Gastroesophageal sphincter (tissue), 4 donors: ENCODE data around the gene PIK3R1. TPM values are rescaled to one million over a fixed set of nuclear protein-coding genes. Genes with fewer than 3 reads are reported as not detected.
"Not testable (repeated sequence)": the region's sequence is repeated elsewhere in the genome, so short reads cannot be mapped to it uniquely, and the experiment has no call there.

ENCODE experiments used
- ATAC-seq: fragments of 150-250 bp; one replicate; pipeline ENCODE4 v1.9.1; 2016; ENCODE audit warnings: mild to moderate bottlenecking, moderate library complexity
- H3K27ac ChIP-seq, 4 donors: fragments of 200-600 bp; sonication (generic) in 3 of 4; 1 replicate in 3 of 4; 2 replicates in 1 of 4; pipeline ENCODE4 v1.5.1; 2016 to 2019
- H3K27me3 ChIP-seq: fragments of 200-600 bp; sonication (generic); one replicate; pipeline ENCODE4 v1.5.1; 2019
- H3K36me3 ChIP-seq, 2 donors: fragments of 200-600 bp; sonication (generic); one replicate each; pipeline ENCODE4 v1.5.1; 2019; ENCODE audit warnings: control low read depth in 1 of 2
- H3K4me1 ChIP-seq, 3 donors: fragments of 200-600 bp; sonication (generic); 1 replicate in 2 of 3; 2 replicates in 1 of 3; pipeline ENCODE4 v1.5.1; 2016 to 2019; ENCODE audit warnings: control low read depth in 2 of 3
- H3K4me3 ChIP-seq, 2 donors: fragments of 200-600 bp; sonication (generic); one replicate each; pipeline ENCODE4 v1.5.1; 2019; ENCODE audit warnings: mild to moderate bottlenecking in 1 of 2, moderate library complexity in 1 of 2
- H3K9me3 ChIP-seq, 3 donors: fragments of 200-600 bp; sonication (generic); one replicate each; pipeline ENCODE4 v1.5.1; 2017 to 2019; ENCODE audit warnings: control low read depth in 2 of 3
- EP300 ChIP-seq: sonication (generic); formaldehyde crosslinking; IDR thresholded peaks from one replicate; pipeline ENCODE4 v1.6.1; 2017; ENCODE audit warnings: antibody characterized with exemption, mild to moderate bottlenecking
- POLR2A ChIP-seq, 2 donors: fragments of 450-650 bp; IDR thresholded peaks; one replicate each; pipeline ENCODE4 v1.6.1; 2017; ENCODE audit warnings: antibody characterized with exemption in 2 of 2, mild to moderate bottlenecking in 2 of 2, moderate library complexity in 1 of 2
- POLR2AphosphoS5 ChIP-seq: sonication (generic); formaldehyde crosslinking; IDR thresholded peaks from one replicate; pipeline ENCODE4 v1.6.1; 2017; ENCODE audit warnings: antibody characterized with exemption
- WGBS, 2 donors: methylation state at CpG; one replicate each; pipeline ENCODE4 v1.1.5; 2018; ENCODE audit warnings: low coverage in 1 of 2; 5-methylcytosine and 5-hydroxymethylcytosine counted together
- total RNA-seq, 4 donors: library from RNA; depleted of rRNA; stranded (reverse); fragments of >200 nt; gene quantifications; one replicate each; pipeline ENCODE4 v1.1.0, GENCODE V29; 2016
- TF ChIP-seq, protein P1 (sequence below), 4 experiments: fragments of 200-600 bp in 2 of 4; fragments of 450-650 bp in 2 of 4; sonication (generic) in 1 of 4; IDR thresholded peaks; one replicate each; pipeline ENCODE4 v1.5.1; 2017 to 2019; ENCODE audit warnings: antibody characterized with exemption in 4 of 4, mild to moderate bottlenecking in 2 of 4, moderate library complexity in 2 of 4

PIK3R1 gene
- total RNA-seq, 4 donors from 2014 or later, result 188 to 403 (median 312) TPM

DNA sequence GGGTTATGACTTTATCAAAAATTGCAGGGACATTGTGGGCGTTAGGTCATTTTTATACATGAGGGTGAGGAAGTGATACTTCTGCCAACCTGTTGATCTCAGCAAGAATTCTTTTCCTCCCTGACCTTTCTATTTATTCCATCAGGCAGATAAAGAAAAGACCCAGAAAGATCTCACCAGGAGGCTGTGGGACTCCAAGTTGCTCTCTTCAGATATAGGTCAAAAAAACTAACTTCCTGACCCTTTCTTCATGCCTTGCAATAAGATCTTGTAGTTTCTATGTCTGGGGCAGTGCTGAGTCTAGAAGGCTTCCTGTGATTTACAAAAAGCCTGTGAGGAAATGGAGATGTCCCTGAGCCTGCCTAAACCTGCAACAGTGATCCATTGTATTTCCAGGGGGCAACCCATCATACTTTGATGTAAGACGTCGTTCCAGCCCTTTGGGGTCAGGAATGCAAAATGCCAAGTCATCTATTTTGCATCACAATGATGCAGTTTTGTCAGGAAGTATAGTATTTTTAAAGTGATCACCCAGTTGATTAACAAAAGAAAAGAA is 22.0 kb upstream of the PIK3R1 start:
- Histone ChIP-seq H3K4me1 (no peaks in the 10 kb centered on the region), H3K4me3 (no peak overlapping the region), H3K9me3 (no peaks in the 10 kb centered on the region), H3K27me3 (no peaks in the 10 kb centered on the region), H3K27ac (no peak overlapping the region), H3K36me3 (no peaks in the 10 kb centered on the region)
- TF ChIP-seq POLR2AphosphoS5 (no peak), EP300 (no peak), POLR2A (IDR thresholded peaks at IDR 0.05) (no peak)
- TF ChIP-seq, protein P1, sequence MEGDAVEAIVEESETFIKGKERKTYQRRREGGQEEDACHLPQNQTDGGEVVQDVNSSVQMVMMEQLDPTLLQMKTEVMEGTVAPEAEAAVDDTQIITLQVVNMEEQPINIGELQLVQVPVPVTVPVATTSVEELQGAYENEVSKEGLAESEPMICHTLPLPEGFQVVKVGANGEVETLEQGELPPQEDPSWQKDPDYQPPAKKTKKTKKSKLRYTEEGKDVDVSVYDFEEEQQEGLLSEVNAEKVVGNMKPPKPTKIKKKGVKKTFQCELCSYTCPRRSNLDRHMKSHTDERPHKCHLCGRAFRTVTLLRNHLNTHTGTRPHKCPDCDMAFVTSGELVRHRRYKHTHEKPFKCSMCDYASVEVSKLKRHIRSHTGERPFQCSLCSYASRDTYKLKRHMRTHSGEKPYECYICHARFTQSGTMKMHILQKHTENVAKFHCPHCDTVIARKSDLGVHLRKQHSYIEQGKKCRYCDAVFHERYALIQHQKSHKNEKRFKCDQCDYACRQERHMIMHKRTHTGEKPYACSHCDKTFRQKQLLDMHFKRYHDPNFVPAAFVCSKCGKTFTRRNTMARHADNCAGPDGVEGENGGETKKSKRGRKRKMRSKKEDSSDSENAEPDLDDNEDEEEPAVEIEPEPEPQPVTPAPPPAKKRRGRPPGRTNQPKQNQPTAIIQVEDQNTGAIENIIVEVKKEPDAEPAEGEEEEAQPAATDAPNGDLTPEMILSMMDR (IDR thresholded peaks at IDR 0.05), result no peak
- WGBS, 2 donors, result 48 to 67% methylated on average over 3 of the region's 3 CpGs
- no peak for ATAC-seq

DNA sequence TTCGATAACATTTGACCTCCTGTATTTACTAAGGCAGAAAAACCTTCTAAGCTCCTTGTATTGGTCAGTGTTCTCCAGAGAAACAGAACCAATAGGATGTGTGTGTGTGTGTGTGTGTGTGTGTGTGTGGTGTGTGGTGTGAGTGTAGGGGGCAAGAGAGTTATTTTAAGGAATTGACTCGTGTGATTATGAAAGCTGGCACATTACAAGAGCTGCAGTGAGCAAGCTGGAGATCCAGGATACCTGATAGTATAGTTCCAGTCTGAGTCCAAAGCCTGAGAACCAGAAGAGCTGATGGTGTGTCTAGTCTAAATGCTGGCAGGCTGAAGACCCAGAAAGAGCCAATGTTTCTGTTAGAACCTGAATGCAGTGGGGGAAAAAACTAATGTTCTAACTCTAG is 21.2 kb upstream of the PIK3R1 start:
- Histone ChIP-seq H3K4me1 (no peaks in the 10 kb centered on the region), H3K9me3 (no peaks in the 10 kb centered on the region), H3K36me3 (no peaks in the 10 kb centered on the region), H3K4me3 (no peak overlapping the region), H3K27ac (no peak overlapping the region), H3K27me3 (no peaks in the 10 kb centered on the region)
- 64% methylated on average over 2 of the region's 2 CpGs; no CpG with 5 or more reads in 1 of the 2 donors for WGBS, 2 donors
- no peak for TF ChIP-seq POLR2AphosphoS5
- ATAC-seq, result no peak

DNA sequence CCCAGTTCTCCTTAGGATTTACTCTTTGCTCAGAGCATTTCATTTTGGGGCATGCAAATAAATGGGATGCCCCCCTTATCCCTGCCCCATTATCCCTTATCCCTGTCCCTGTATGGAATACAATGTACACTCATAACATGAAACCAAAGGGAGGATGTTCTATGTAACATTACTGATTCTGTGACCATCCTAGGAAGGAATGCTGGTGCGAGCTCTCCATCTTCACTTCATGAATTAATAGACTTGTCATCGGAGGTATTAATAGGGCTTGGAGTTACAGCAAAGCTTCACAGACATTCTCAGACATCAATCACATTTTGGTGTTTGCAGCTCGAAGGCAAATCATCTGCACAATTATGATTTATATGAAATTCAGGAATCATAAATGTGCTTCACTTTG is 20.4 kb upstream of the PIK3R1 start:
- ATAC-seq, result no peak
- WGBS, 2 donors, result 88 to 95% methylated on average over 3 of the region's 3 CpGs
- Histone ChIP-seq H3K4me3 (no peak overlapping the region), H3K36me3 (no peaks in the 10 kb centered on the region), H3K9me3 (no peaks in the 10 kb centered on the region), H3K27me3 (no peaks in the 10 kb centered on the region), H3K27ac (no peak overlapping the region), H3K4me1 (no peaks in the 10 kb centered on the region)
- TF ChIP-seq POLR2AphosphoS5 (no peak), POLR2A (IDR thresholded peaks at IDR 0.05) (no peak), EP300 (no peak)
- TF ChIP-seq, protein P1 (IDR thresholded peaks at IDR 0.05), result no peak

DNA sequence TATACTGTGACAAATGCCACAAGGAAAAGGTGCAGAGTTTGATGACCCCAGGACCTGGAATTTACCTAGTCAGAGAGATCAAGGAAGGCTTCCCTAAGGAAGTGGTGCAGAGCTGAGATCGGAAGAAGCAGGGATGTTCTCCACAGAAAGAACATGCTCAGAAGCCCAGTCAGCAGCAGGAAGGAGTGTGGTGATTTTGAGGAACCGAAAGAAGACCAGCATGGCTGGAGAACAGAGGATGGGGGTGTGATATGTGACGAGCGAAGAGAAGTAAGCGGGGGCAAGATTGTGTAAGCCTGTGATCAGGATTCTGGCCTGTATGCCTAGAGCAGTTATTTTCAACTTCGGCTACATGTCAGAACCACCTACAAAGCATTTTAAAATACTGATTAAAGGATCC is 18.7 kb upstream of the PIK3R1 start:
- WGBS, 2 donors, result 86 to 87% methylated on average over 6 of the region's 6 CpGs

DNA sequence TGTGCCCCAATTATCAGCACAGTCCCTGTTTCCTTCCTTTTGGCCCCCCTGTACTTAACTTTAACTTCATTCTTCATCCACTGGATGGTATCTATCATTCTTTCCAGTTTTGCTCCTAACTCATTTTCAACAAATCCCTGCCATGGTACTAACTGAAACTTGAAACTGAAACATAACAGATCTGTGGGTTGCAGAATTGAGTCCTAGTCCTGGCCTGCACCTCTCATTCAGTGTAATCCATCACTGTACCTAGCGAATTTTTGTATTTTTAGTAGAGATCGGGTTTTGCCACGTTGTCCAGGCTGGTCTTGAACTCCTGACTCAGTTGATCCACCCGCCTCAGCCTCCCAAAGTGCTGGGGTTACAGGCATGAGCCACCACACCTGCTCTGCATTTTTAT is 15.3 kb upstream of the PIK3R1 start:
- no peak overlapping the region for H3K4me3 ChIP-seq
- H3K27me3 ChIP-seq, result no peaks in the 10 kb centered on the region
- H3K4me1 ChIP-seq, result no peaks in the 10 kb centered on the region
- no peaks in the 10 kb centered on the region for H3K9me3 ChIP-seq
- ATAC-seq, result no peak
- no peak overlapping the region for H3K27ac ChIP-seq
- no peak for TF ChIP-seq EP300
- no peak for TF ChIP-seq POLR2A (IDR thresholded peaks at IDR 0.05)
- TF ChIP-seq POLR2AphosphoS5, result no peak
- TF ChIP-seq, protein P1 (IDR thresholded peaks at IDR 0.05), result no peak
- WGBS, 2 donors, result 90 to 97% methylated on average over 4 of the region's 4 CpGs
- H3K36me3 ChIP-seq, result no peaks in the 10 kb centered on the region

More for the DNA sequence above, 18.7 kb upstream of the PIK3R1 start:
- peak; percentile 46 for ATAC-seq
- TF ChIP-seq, protein P1 (IDR thresholded peaks at IDR 0.05), result no peak
- TF ChIP-seq POLR2A (IDR thresholded peaks at IDR 0.05) (no peak), EP300 (no peak), POLR2AphosphoS5 (no peak)
- no peaks in the 10 kb centered on the region for H3K36me3 ChIP-seq
- H3K9me3 ChIP-seq, result no peaks in the 10 kb centered on the region
- no peaks in the 10 kb centered on the region for H3K27me3 ChIP-seq
- no peak overlapping the region for H3K27ac ChIP-seq
- no peaks in the 10 kb centered on the region for H3K4me1 ChIP-seq
- no peak overlapping the region for H3K4me3 ChIP-seq

DNA sequence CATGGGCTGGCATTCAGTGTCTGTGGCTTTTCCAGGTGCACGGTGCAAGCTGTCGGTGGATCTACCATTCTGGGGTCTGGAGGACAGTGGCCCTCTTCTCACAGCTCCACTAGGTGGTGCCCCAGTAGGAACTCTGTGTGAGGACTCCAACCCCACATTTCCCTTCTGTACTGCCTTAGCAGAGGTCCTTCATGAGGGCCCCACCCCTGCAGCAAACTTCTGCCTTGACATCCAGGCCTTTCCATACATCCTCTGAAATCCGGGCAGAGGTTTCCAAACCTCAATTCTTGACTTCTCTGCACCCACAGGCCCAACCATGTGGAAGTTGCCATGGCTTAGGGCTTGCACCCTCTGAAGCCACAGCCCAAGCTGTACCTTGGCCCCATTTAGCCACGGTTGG is 4.9 kb upstream of the PIK3R1 start:
- not testable (repeated sequence) for H3K36me3 ChIP-seq, H3K4me3 ChIP-seq, H3K27me3 ChIP-seq, ATAC-seq, H3K27ac ChIP-seq, H3K9me3 ChIP-seq
- 84 to 94% methylated on average over 2 to 3 of the region's 4 CpGs for WGBS, 2 donors
- H3K4me1 ChIP-seq, result peaks cover 0 to 12% (median 3%) of the 10 kb centered on the region in 3 donors
